GM10248 (cell line): ENCODE data around the gene POT1.
"Not testable (repeated sequence)": the region's sequence is repeated elsewhere in the genome, so short reads cannot be mapped to it uniquely, and the experiment has no call there.

Source experiments
- CTCF ChIA-PET: fragments of 300-600 bp; sonication (Branson Sonifier 250); formaldehyde crosslinking; extraction: SDS; loops from one replicate; lab custom pipeline; 2021; ENCODE audit warnings: antibody characterized with exemption; lab: Yijun Ruan, JAX
- POLR2A ChIA-PET: fragments of 350-650 bp; sonication (Branson Sonifier 250); formaldehyde crosslinking; extraction: SDS; loops from one replicate; lab custom pipeline; 2020; ENCODE audit warnings: antibody characterized with exemption; lab: Yijun Ruan, JAX
- DNase-seq: peaks from one replicate; pipeline ENCODE4 v3.0.0; 2012; ENCODE audit errors: extremely low spot score
- CTCF ChIP-seq: IDR thresholded peaks from 2 replicates; pipeline ENCODE4 v1.5.1; 2012; ENCODE audit warnings: mild to moderate bottlenecking, low read depth; ENCODE audit errors: extremely low read depth, missing control alignments, control extremely low read depth

POT1 gene, protein sequence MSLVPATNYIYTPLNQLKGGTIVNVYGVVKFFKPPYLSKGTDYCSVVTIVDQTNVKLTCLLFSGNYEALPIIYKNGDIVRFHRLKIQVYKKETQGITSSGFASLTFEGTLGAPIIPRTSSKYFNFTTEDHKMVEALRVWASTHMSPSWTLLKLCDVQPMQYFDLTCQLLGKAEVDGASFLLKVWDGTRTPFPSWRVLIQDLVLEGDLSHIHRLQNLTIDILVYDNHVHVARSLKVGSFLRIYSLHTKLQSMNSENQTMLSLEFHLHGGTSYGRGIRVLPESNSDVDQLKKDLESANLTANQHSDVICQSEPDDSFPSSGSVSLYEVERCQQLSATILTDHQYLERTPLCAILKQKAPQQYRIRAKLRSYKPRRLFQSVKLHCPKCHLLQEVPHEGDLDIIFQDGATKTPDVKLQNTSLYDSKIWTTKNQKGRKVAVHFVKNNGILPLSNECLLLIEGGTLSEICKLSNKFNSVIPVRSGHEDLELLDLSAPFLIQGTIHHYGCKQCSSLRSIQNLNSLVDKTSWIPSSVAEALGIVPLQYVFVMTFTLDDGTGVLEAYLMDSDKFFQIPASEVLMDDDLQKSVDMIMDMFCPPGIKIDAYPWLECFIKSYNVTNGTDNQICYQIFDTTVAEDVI

GRCh38 chr7:124929467-124930172 is at the start of gene POT1:
TSS of gene POT1 (minus strand) at chr7:124929825. CDS start at chr7:124897173, 32,652 bp downstream.
- no peak for TF ChIP-seq CTCF
- CTCF ChIA-PET = interaction anchor here (0.7 to 2.4 kb wide), 6 partner anchors 9 to 43 kb away, joined by 3 to 9 read pairs (median 4); no protein-coding TSS in a partner anchor
- POLR2A ChIA-PET = interaction anchor here (1.4 kb wide), 1 partner anchor 11 kb away, joined by 6 read pairs; no protein-coding TSS in a partner anchor
- DNase-seq = peak; percentile 92

- CTCF ChIA-PET, POLR2A ChIA-PET: not testable (repeated sequence)
Observed at GRCh38 chr7:124975131-124975530, 45.5 kb upstream of the POT1 start.

DNA sequence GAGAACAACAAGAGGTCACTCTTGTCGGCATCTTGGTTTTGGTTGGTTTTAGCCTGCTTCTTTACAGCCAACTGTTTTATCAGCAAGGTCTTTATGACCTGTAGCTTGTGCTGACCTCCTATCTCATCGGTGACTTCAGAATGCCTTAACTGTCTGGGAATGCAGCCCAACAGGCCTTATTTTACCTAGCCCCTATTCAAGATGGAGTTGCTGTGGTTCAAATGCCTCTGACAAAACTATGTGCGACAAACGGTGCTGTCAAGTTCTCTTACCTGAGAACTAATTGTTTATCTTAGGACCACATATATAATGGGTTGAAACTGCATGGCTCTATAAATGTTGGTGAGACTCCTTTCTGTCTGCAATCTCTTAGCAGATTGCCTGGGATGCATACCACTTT is 35.9 kb upstream of the POT1 start:
- CTCF ChIA-PET = no interaction called here
- DNase-seq = no peak
- POLR2A ChIA-PET = no interaction called here
- TF ChIP-seq CTCF = no peak

More at GRCh38 chr7:124975131-124975530, 45.5 kb upstream of the POT1 start:
- DNase-seq = not testable (repeated sequence)

- no peak for DNase-seq
- POLR2A ChIA-PET = no interaction called here
- TF ChIP-seq CTCF = no peak
- CTCF ChIA-PET = interaction anchor here (1.1 to 1.3 kb wide), 2 partner anchors 9 to 11 kb away, joined by 3 to 4 read pairs; no protein-coding TSS in a partner anchor
Observed at GRCh38 chr7:124959676-124960075, 30.1 kb upstream of the POT1 start.

DNA sequence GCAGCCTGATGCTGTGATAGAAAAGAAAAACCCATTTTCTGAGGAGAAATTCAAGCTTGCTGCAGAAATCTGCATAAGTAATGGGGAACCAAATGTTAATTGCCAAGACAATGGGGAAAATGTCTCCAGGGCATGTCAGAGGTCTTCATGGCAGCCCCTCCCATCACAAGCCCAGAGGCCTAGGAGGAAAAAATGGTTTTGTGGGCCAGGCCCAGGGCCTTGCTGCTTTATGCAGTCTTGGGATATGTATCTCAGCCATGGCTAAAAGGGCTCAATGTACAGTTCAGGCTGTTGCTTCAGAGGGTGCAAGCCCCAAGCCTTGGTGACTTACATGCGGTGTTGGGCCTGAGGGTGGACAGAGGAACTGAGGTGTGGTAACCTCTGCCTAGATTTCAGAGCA is 28.3 kb upstream of the POT1 start:
- POLR2A ChIA-PET, CTCF ChIA-PET, DNase-seq: not testable (repeated sequence)

- TF ChIP-seq CTCF = no peak
- DNase-seq = no peak
- ChIA-PET CTCF (no interaction called here), POLR2A (no interaction called here)
Observed at GRCh38 chr7:124956160-124956559, 26.5 kb upstream of the POT1 start.

DNA sequence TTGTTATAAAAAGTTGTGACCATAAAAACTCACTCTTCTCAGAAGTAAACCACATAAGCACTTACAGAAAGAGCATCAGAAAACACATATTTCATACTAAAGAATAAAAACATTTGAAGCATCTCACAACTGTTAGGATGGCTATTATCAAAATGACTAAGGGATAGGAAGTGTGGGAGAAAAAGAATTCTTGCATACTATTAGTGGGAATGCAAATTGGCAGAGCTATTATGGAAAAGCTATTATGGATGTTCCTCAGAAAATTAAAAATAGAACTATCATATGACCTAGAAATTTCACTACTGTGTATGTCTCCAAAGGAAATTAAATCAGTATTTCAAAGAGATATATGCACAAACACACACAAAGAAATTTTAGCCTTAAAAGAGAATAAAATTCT is 25.2 kb upstream of the POT1 start:
- no peak for DNase-seq
- POLR2A ChIA-PET = no interaction called here
- no peak for TF ChIP-seq CTCF
- CTCF ChIA-PET = no interaction called here
